Breast epithelium (tissue), 4 donors: ENCODE data around the gene HERC5. TPM values are rescaled to one million over a fixed set of nuclear protein-coding genes. Genes with fewer than 3 reads are reported as not detected.
A peak's percentile ranks its signal among the peaks of the same experiment; 100 is the strongest.

ENCODE experiments used
- DNase-seq, 2 donors: peaks; one replicate each; pipeline ENCODE4 v3.0.0-alpha.2; 2019; ENCODE audit warnings: low spot score in 2 of 2
- H3K27ac ChIP-seq, 2 donors: fragments of 200-600 bp; sonication (generic) in 1 of 2; one replicate each; pipeline ENCODE4 v1.5.1; 2016 to 2019; ENCODE audit warnings: mild to moderate bottlenecking in 1 of 2
- H3K27me3 ChIP-seq, 2 donors: fragments of 200-600 bp; sonication (generic) in 1 of 2; one replicate each; pipeline versions ENCODE4 v1.5.1 to v1.6.0; 2017 to 2019; ENCODE audit warnings: control low read depth in 1 of 2, mild to moderate bottlenecking in 1 of 2
- H3K36me3 ChIP-seq: fragments of 200-600 bp; one replicate; pipeline ENCODE4 v1.5.1; 2019
- H3K4me1 ChIP-seq, 2 donors: fragments of 200-600 bp; sonication (generic); one replicate each; pipeline ENCODE4 v1.5.1; 2016 to 2019; ENCODE audit warnings: control low read depth in 1 of 2
- H3K4me3 ChIP-seq, 3 donors: fragments of 200-600 bp; sonication (generic); 1 replicate in 2 of 3; 2 replicates in 1 of 3; pipeline ENCODE4 v1.5.1; 2016 to 2019; ENCODE audit warnings: mild to moderate bottlenecking in 3 of 3, moderate library complexity in 2 of 3
- H3K9me3 ChIP-seq, 2 donors: fragments of 200-600 bp; sonication (generic) in 1 of 2; one replicate each; pipeline ENCODE4 v1.5.1; 2016 to 2019; ENCODE audit warnings: control low read depth in 1 of 2
- POLR2A ChIP-seq: fragments of 450-650 bp; IDR thresholded peaks from one replicate; pipeline ENCODE4 v1.6.1; 2016; ENCODE audit warnings: antibody characterized with exemption, mild to moderate bottlenecking, moderate library complexity
- POLR2AphosphoS5 ChIP-seq, 3 donors: sonication (generic); formaldehyde crosslinking; IDR thresholded peaks; one replicate each; pipeline ENCODE4 v1.6.1; 2017; ENCODE audit warnings: antibody characterized with exemption in 3 of 3
- intact Hi-C: fragments of 100-400 bp; cut with DNase I; formaldehyde crosslinking; loops from one replicate; pipeline ENCODE4 v1.15.1; 2023; ENCODE audit warnings: low total_unique reads
- total RNA-seq, 3 donors: library from RNA; depleted of rRNA; stranded (reverse); fragments of >200 nt; gene quantifications; one replicate each; pipeline ENCODE4 v1.1.0, GENCODE V29; 2016
- TF ChIP-seq, protein P1 (sequence below), 3 donors: fragments of 450-650 bp; IDR thresholded peaks; one replicate each; pipeline ENCODE4 v1.5.1; 2016 to 2017; ENCODE audit warnings: antibody characterized with exemption in 3 of 3, mild to moderate bottlenecking in 3 of 3, moderate library complexity in 3 of 3

HERC5 gene
- total RNA-seq, 3 donors from 2014 or later: 5.0 to 5.9 (median 5.9) TPM

DNA sequence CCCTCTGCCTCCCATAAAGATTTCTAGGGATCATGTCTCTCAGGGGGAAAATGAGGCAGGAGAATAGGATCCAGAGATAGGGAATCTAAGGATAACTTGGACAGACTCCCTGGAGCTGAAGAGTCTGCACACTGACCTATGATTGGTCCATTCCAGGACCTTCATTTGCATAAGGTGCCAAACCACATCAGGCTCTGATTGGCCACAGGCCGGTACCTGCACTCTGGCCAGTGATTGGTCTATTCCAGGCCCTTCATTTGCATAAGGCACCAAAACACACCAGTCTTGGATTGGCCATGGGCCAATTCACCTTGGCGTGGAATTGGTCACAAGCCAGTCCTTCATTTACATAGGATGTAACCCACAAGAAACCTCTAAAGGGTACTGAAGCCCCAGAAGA lies 4.0 kb upstream of the HERC5 start:
- intact Hi-C loops: no loop called here
- Histone ChIP-seq H3K27ac (no peak overlapping the region), H3K4me3 (no peak overlapping the region), H3K4me1 (no peaks in the 10 kb centered on the region), H3K9me3 (no peaks in the 10 kb centered on the region), H3K36me3 (no peaks in the 10 kb centered on the region), H3K27me3 (no peaks in the 10 kb centered on the region)
- TF ChIP-seq POLR2AphosphoS5 (IDR thresholded peaks at IDR 0.05) (no peak), POLR2A (no peak)
- TF ChIP-seq, protein P1, sequence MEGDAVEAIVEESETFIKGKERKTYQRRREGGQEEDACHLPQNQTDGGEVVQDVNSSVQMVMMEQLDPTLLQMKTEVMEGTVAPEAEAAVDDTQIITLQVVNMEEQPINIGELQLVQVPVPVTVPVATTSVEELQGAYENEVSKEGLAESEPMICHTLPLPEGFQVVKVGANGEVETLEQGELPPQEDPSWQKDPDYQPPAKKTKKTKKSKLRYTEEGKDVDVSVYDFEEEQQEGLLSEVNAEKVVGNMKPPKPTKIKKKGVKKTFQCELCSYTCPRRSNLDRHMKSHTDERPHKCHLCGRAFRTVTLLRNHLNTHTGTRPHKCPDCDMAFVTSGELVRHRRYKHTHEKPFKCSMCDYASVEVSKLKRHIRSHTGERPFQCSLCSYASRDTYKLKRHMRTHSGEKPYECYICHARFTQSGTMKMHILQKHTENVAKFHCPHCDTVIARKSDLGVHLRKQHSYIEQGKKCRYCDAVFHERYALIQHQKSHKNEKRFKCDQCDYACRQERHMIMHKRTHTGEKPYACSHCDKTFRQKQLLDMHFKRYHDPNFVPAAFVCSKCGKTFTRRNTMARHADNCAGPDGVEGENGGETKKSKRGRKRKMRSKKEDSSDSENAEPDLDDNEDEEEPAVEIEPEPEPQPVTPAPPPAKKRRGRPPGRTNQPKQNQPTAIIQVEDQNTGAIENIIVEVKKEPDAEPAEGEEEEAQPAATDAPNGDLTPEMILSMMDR (IDR thresholded peaks at IDR 0.05): no peak
- DNase-seq: no peak

DNA sequence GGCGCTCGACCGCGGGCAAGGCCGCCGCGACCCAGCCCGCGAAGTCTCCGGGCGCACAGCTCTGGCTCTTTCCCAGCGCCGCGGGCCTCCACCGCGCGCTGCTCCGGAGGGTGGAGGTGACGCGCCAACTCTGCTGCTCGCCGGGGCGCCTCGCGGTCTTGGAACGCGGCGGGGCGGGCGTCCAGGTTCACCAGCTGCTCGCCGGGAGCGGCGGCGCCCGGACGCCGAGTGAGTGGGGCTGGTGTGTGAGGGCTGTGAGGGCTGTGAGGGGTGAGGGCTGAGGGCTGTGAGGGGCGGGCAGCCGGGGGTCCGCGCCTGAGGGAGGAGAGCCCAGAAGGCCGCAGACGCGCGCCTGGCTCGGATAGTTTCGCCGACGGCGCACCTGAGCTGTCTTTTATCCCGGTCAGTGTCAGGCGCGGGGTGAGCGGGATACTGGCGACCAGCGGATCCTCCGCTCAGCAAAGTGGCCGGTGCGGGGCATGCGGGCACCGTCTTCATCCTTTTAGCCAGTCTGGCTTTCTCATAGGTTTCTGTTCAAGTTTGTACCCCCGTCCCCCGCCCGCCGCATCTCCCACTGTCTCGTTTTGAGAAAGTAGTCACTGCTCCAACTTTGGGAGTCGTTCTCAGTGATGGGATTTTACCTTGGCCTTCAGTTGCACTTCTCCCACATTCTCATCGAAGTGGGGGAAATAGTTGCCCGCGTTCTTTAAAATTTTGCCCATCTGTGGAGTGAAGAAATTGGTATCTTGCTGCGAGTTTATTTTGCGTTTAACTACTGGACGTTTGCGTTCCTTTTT lies 586 bp downstream of the HERC5 start:
- Histone ChIP-seq H3K27ac (peak overlapping the region; percentile 70 to 86), H3K36me3 (no peaks in the 10 kb centered on the region), H3K9me3 (no peaks in the 10 kb centered on the region), H3K27me3 (no peaks in the 10 kb centered on the region), H3K4me3 (peak overlapping the region; percentile 66 to 91 (median 82)), H3K4me1 (no peaks in the 10 kb centered on the region)
- DNase-seq: no peak
- intact Hi-C loops: no loop called here
- TF ChIP-seq POLR2AphosphoS5 (IDR thresholded peaks at IDR 0.05): no peak
- TF ChIP-seq, protein P1 (IDR thresholded peaks at IDR 0.05): no peak
- no peak for TF ChIP-seq POLR2A

DNA sequence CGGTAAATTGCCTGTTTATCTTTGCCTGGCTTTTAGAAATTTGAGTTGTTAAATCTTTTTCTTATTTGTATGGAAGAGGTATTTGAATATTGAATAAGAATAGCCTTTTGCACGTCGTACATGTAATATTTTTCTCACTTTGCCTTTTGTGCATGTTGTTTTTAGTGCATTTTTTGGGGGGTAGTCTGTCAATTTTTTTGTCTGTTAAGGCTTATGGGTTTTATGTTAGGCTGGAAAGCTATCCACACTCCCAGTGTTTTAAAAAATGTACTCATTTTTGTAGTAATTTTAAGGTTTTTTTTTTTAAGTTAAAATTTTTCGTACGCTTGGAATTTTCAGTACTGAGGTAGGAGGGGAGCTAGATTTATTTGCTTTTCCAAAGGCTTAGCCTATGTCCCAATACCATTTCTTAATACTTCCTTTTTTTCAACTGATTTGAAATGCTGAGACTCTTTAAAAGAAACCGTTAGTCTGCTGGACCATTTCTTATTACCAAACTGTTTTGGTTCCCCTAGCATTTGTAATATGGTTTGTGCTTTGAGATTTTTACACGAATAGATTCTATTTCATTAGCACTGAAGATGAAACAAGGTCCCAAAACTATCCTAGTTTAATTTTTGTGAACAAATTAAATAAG lies 1.3 kb downstream of the HERC5 start:
- Histone ChIP-seq H3K4me1 (no peaks in the 10 kb centered on the region), H3K27ac (no peak overlapping the region), H3K27me3 (no peaks in the 10 kb centered on the region), H3K36me3 (no peaks in the 10 kb centered on the region), H3K4me3 (peak overlapping the region; percentile 66 to 91 (median 82)), H3K9me3 (no peaks in the 10 kb centered on the region)
- DNase-seq: no peak
- intact Hi-C loops: no loop called here
- TF ChIP-seq, protein P1 (IDR thresholded peaks at IDR 0.05): no peak
- TF ChIP-seq POLR2A (no peak), POLR2AphosphoS5 (IDR thresholded peaks at IDR 0.05) (no peak)

DNA sequence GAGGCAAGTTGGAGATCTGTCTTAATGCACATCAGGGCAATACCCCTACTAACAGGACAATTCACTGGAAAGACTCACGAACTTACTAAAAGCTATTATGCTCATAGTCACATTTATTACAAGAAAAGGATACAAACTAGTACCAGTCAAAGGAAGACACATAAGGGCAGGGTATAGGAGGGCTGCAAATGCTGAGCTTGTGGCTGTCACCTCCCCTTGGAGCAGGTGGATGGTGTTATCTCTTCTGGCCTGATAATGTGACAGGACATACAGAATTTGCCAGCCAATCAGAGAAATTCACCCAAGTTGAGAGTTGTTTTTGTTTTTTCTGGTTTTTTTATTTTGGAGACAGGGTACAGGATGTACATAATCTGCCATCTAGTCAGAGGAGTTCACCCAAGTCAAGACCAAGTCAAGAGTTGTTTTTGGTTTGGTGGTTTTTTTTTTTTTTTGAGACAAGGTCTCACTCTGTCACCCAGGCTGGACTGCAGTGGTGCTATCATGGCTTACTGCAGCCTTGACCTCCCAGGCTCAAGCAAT lies 8.8 kb downstream of the HERC5 start:
- Histone ChIP-seq H3K4me1 (no peaks in the 10 kb centered on the region), H3K4me3 (no peak overlapping the region), H3K27me3 (no peaks in the 10 kb centered on the region), H3K36me3 (no peaks in the 10 kb centered on the region), H3K9me3 (no peaks in the 10 kb centered on the region), H3K27ac (no peak overlapping the region)
- no peak for DNase-seq
- intact Hi-C loops: no loop called here
- TF ChIP-seq POLR2A: no peak
- no peak for TF ChIP-seq POLR2AphosphoS5 (IDR thresholded peaks at IDR 0.05)

DNA sequence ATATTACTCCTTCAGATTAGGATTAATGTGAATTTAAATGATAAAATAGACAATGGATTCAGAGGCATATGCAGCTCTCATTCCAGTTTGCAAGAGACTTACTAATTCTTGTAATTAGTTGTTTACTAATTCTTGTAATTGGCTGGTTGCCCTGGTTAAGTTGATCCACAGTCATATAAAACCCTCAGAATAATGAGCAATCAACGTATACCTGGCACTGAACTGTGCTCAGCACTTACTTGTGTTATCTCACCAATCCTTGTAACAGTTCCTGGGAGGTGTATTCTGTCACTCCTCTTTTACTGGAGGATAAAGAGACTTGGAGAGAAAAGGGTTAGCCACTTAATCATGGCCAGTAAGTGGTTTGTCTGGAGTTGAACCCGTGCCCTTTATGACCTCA lies 10.5 kb downstream of the HERC5 start:
- H3K27ac ChIP-seq: no peak overlapping the region
- no peaks in the 10 kb centered on the region for H3K9me3 ChIP-seq
- intact Hi-C loops: no loop called here
- DNase-seq: no peak
- H3K4me1 ChIP-seq: no peaks in the 10 kb centered on the region
- TF ChIP-seq POLR2AphosphoS5 (IDR thresholded peaks at IDR 0.05): no peak
- TF ChIP-seq, protein P1 (IDR thresholded peaks at IDR 0.05): no peak
- TF ChIP-seq POLR2A: no peak
- no peaks in the 10 kb centered on the region for H3K36me3 ChIP-seq
- H3K4me3 ChIP-seq: no peak overlapping the region
- no peaks in the 10 kb centered on the region for H3K27me3 ChIP-seq
